ENCODE results near the gene ZNF490. TPM values are rescaled to one million over a fixed set of nuclear protein-coding genes. Genes with fewer than 3 reads are reported as not detected.

ZNF490 gene
- polyA plus RNA-seq, 3 donors, result 2.3 to 4.2 (median 2.7) TPM

DNA sequence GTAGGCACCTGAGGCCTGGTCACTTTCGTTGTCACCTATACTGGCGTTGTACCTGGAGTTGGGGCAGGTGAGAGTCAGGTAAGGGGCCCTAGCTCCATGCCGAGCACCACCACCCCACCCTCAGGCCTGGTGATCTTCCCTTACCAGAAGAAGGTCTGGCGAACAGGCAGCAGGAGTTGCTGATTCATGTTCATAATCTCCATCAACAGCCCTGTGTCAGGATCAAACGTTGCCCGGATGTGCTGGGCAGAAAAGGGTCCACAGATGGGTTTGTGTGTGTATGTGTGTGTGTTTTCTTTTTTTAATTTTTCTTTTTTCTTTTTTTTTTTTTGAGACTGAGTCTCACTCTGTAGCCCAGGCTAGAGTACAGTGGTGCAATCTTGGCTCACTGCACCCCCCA lies 41.6 kb upstream of the ZNF490 start:
- H4K20me1 ChIP-seq (ENCODE audit: insufficient read depth, low read length), result peaks cover 86% of the 10 kb centered on the region
- no peaks in the 10 kb centered on the region for H3K9me3 ChIP-seq (replicated peaks in 1 of 2; ENCODE audit: control insufficient read depth in 1 of 2, insufficient read depth in 1 of 2, low read length in 2 of 2)
- Mint-ChIP-seq H3K27me3 (ENCODE audit: low read depth in 3 of 3) (peaks cover 0 to 4% (median 0%) of the 10 kb centered on the region in 3 donors), H3K9me3 (peaks cover 0 to 3% (median 0%) of the 10 kb centered on the region in 7 donors), H3K27ac (no peak overlapping the region), H3K4me1 (peaks cover 17% of the 10 kb centered on the region), H3K36me3 (peaks cover 59 to 87% of the 10 kb centered on the region in 2 donors), H3K4me3 (no peak overlapping the region)
- H3K79me2 ChIP-seq (ENCODE audit: insufficient read depth, low read length), result no peaks in the 10 kb centered on the region
- WGBS (ENCODE audit: insufficient coverage), result 83% methylated on average over 1 of the region's 6 CpGs
- no peak overlapping the region for H3K4me2 ChIP-seq (replicated peaks; ENCODE audit: extremely low read depth, low read length, poor library complexity, severe bottlenecking)
- intact Hi-C loops (cut with micrococcal nuclease), result no loop called here
- H3K9ac ChIP-seq (ENCODE audit: insufficient read depth, low read length, poor library complexity, severe bottlenecking), result no peak overlapping the region
- TF ChIP-seq, protein P1, sequence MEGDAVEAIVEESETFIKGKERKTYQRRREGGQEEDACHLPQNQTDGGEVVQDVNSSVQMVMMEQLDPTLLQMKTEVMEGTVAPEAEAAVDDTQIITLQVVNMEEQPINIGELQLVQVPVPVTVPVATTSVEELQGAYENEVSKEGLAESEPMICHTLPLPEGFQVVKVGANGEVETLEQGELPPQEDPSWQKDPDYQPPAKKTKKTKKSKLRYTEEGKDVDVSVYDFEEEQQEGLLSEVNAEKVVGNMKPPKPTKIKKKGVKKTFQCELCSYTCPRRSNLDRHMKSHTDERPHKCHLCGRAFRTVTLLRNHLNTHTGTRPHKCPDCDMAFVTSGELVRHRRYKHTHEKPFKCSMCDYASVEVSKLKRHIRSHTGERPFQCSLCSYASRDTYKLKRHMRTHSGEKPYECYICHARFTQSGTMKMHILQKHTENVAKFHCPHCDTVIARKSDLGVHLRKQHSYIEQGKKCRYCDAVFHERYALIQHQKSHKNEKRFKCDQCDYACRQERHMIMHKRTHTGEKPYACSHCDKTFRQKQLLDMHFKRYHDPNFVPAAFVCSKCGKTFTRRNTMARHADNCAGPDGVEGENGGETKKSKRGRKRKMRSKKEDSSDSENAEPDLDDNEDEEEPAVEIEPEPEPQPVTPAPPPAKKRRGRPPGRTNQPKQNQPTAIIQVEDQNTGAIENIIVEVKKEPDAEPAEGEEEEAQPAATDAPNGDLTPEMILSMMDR (IDR thresholded peaks at IDR 0.05), result no peak
- no peak for DNase-seq
- H3K27ac ChIP-seq (ENCODE audit: low read depth in 1 of 2, low read length in 2 of 2), result no peak overlapping the region
- peaks cover 63 to 72% of the 10 kb centered on the region in 2 donors for H3K36me3 ChIP-seq (replicated peaks in 1 of 2; ENCODE audit: control insufficient read depth in 1 of 2, insufficient read depth in 2 of 2, low read length in 2 of 2)
- no peaks in the 10 kb centered on the region for H3K27me3 ChIP-seq (ENCODE audit: control insufficient read depth in 2 of 2, insufficient read depth in 2 of 2, low read length in 2 of 2)
- peaks cover 12 to 19% of the 10 kb centered on the region in 2 donors for H3K4me1 ChIP-seq (ENCODE audit: control insufficient read depth in 1 of 2, insufficient read depth in 2 of 2, low read length in 2 of 2)
- no peak overlapping the region for H2AFZ ChIP-seq (ENCODE audit: insufficient read depth, low read depth, low read length, poor library complexity, severe bottlenecking)
- H3K4me3 ChIP-seq (replicated peaks in 1 of 3; ENCODE audit: low read depth in 2 of 3, low read length in 3 of 3), result no peak overlapping the region

DNA sequence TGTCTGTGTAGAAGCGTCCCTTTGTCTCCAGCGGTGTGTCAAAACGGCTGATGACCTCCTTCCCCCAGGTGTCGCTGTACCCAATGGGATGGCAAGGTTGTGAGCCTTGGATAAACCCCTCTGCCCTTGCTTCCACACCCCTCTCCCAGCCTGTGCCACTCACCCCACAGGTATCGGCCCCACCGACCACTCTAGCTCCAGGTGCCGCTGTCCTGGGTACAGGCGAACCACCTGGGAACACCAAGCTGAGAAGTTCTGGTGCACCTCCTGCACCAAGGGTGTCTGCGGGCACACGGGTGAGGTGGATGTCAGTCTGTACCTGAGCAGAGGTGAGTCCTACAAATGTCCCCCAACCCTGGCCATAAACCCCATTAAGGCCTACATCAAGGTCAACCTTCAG lies 39.3 kb upstream of the ZNF490 start:
- no peak overlapping the region for H3K4me3 ChIP-seq (replicated peaks in 1 of 3; ENCODE audit: low read depth in 2 of 3, low read length in 3 of 3)
- peaks cover 76% of the 10 kb centered on the region for H4K20me1 ChIP-seq (ENCODE audit: insufficient read depth, low read length)
- H3K36me3 Mint-ChIP-seq, result peaks cover 47 to 85% of the 10 kb centered on the region in 2 donors
- no peak for DNase-seq
- H3K4me2 ChIP-seq (replicated peaks; ENCODE audit: extremely low read depth, low read length, poor library complexity, severe bottlenecking), result no peak overlapping the region
- H3K9me3 Mint-ChIP-seq, result peaks cover 0 to 3% (median 0%) of the 10 kb centered on the region in 7 donors
- intact Hi-C loops (cut with micrococcal nuclease), result no loop called here
- WGBS (ENCODE audit: insufficient coverage), result 96% methylated on average over 8 of the region's 10 CpGs
- no peaks in the 10 kb centered on the region for H3K27me3 ChIP-seq (ENCODE audit: control insufficient read depth in 2 of 2, insufficient read depth in 2 of 2, low read length in 2 of 2)
- no peak overlapping the region for H2AFZ ChIP-seq (ENCODE audit: insufficient read depth, low read depth, low read length, poor library complexity, severe bottlenecking)
- no peaks in the 10 kb centered on the region for H3K79me2 ChIP-seq (ENCODE audit: insufficient read depth, low read length)
- H3K9ac ChIP-seq (ENCODE audit: insufficient read depth, low read length, poor library complexity, severe bottlenecking), result no peak overlapping the region
- peaks cover 57 to 72% of the 10 kb centered on the region in 2 donors for H3K36me3 ChIP-seq (replicated peaks in 1 of 2; ENCODE audit: control insufficient read depth in 1 of 2, insufficient read depth in 2 of 2, low read length in 2 of 2)
- H3K4me3 Mint-ChIP-seq, result no peak overlapping the region
- peak overlapping the region in 1 of 7 donors; percentile 4 for H3K27ac Mint-ChIP-seq
- H3K27ac ChIP-seq (ENCODE audit: low read depth in 1 of 2, low read length in 2 of 2), result no peak overlapping the region
- TF ChIP-seq, protein P1 (IDR thresholded peaks at IDR 0.05), result no peak
- peaks cover 0 to 4% (median 0%) of the 10 kb centered on the region in 3 donors for H3K27me3 Mint-ChIP-seq (ENCODE audit: low read depth in 3 of 3)
- peaks cover 12 to 29% of the 10 kb centered on the region in 2 donors for H3K4me1 ChIP-seq (ENCODE audit: control insufficient read depth in 1 of 2, insufficient read depth in 2 of 2, low read length in 2 of 2)
- peaks cover 27% of the 10 kb centered on the region for H3K4me1 Mint-ChIP-seq
- no peaks in the 10 kb centered on the region for H3K9me3 ChIP-seq (replicated peaks in 1 of 2; ENCODE audit: control insufficient read depth in 1 of 2, insufficient read depth in 1 of 2, low read length in 2 of 2)
